Dedifferentiated amniotic fluid mesenchymal stem cell (primary cell): ENCODE data around the gene GRAMD4.

Experiments used
- DNase-seq: peaks from one replicate; pipeline ENCODE4 v3.0.0-alpha.2; 2016; ENCODE audit errors: extremely low spot score

Gene GRAMD4

GRCh38 chr22:46688949-46689348 is 68.8 kb downstream of the GRAMD4 start:
- no peak for DNase-seq

- no peak for DNase-seq
These were observed 70.0 kb downstream of the GRAMD4 start for GRCh38 chr22:46690146-46690545.

- no peak for DNase-seq
These were observed 71.4 kb downstream of the GRAMD4 start for GRCh38 chr22:46691571-46691970.

DNA sequence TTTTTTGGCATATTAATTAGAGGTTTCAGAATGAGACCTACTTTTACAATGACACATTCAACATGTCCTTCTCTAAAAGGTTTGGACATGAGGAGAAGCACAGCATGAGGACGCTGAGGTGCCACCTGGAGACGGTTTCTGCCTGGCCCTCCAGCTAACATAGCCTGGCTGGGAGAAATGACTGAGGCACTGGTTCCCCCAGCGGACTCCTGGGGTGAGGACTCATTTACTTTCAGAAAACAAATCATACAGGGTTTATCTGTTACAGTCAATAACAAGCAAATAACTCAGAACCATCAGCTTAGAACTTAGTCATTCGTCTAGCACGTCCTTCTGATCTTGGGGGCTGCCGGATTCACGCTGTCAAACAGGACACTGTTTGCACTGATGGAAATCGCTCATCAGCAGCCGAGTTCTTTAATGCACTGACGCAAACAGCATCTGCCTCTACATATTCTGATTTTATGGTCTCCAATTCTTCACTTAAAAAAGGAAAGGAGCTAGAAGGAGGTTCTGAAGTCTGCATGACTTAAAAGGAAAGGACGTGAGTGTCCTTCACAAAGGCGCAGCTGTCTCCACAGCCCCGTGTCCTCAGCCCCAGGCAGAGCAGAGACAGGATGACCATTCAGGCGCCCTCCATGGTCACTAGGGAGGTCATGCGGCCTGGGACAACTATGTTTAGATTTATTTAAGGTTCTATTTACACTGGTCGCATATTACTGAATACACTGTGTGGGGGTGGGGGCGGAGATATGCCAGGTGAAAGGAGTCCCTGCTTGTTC is 73.6 kb downstream of the GRAMD4 start:
- no peak for DNase-seq

DNA sequence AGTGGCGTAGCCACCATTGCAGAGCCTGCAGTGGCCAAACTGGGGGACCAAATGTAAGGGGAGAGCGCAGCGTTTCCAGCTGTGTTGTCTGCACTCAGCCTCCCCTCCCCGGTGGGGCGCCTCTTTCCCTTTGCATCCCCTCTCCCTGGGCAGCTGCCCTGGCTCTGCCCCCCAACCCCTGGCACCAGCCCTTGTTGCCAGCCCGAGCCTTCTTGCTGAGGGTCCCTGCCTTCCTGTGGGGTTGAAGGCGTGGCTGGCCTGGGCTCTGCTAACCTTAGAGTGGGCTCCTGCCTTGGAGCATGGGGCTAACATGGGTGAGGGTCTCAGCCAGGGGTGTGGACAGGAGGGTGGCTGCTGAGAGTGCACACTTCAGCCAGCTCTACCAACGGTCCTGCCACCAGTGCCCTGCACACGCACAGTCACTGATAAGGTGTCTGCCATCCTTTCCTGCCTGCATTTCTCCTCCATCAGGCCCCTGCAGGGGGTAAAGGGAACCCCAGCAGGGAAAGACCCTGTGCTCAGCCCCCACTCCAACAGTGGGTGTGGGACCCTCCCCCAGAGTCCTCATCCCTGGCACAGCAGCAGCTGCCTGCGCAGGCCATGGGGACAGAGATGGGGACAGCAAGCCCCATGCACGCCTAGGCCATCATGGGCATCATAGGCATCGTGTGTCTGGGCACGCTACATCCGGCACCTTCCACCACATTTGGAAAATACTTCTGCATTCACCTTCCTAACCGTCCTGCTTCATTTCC is 74.4 kb downstream of the GRAMD4 start:
- no peak for DNase-seq

DNA sequence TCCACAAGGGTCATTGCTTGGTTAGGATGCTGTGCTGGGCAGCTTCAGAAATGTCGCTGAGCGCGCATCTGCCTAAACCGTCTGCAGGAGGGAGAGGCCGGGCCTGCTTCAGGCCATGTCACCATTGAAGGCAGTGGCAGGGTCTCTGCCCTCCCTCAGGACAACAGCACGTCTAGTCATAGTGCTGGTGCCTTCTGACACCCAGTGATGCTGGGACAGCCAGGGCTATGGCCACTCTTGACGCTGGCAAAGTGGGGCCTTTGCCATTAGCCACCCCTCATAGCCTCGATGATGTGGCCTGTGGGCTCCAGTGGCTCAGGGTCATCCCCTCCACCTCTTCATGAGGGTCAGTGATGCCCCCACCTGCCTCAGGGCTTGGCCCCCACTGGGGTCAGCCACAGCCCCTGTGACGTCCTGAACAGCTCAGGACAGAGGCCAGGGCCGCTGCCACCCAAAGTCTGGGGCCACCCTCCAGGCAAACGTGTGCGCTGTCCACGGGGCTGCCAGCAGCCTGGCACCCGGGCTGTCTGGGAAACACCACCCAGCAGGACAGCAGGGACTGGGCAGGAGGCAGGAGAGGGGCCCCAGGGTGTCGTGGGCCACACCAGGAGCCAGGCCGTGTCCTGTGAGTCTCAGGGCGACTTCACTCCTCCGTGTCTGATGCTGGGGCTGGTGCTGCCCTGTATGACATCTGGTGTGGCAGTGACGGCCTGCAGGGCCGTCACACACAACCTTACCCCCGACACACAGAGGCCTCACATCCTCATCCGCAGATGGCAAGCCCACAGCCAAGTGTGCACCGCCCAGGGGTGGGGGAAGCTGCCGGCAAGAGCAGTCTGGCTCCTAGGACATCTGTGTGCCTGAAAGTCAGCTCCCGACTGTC is 75.4 kb downstream of the GRAMD4 start:
- DNase-seq: no peak

DNA sequence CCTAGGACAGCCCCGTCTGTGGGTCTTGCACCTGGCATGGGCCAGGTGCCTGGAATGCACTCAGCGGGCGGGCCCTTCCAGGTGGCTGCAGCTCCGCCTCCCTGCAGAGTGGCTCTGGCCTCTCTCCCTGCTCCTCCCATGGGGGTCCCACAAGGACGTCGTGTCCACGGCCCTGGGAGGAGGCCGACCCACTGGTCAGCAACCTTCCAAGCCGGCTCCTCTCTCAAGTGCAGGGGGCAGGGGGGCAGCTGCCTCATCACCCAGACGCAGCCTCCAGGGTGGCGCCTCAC is 76.0 kb downstream of the GRAMD4 start:
- DNase-seq: no peak

- DNase-seq: no peak
These were observed 76.4 kb downstream of the GRAMD4 start for GRCh38 chr22:46696614-46697013.

GRCh38 chr22:46697811-46698515 is 77.8 kb downstream of the GRAMD4 start:
- DNase-seq: no peak

GRCh38 chr22:46699091-46699490 is 78.9 kb downstream of the GRAMD4 start:
- no peak for DNase-seq

- no peak for DNase-seq
These were observed 81.1 kb downstream of the GRAMD4 start for GRCh38 chr22:46701262-46701661.

DNA sequence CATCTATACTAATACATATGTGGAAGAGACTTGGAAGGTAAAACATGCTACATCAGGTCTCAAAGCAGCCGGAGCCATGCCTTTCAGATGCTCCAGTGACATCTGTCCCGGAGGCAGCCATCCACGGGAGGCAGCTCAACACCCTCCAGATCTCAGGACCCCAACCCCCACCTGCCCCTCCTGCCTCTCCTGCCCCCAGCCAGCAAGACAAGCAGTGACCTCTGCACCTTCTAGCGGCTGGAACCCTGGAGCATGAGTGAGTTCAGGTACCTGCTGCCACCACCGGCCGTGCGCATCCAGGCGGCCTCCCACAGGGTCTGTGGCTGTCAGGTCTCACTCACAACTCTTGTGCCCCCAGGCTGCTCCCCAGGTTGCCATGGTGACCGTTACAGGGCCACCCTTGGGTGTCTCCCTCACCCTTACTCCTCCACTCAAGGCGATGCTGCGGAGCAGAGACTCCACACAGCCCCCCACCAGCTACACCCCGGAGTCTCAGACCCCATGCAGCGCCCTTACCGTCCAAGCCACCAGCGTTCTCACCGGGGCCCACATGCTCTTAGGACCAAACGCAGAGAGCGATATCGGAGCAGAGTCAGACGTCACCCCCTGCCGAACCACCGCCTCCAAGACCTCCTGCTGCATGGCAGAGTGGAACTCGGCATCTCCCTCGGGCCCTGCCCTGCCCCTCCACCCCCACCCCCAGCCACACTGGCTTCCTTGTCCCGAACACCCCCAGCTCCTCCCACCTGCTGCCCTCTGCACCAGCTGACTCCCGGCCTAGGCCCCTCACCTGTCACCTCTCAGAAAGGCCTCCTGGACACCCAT is 83.2 kb downstream of the GRAMD4 start:
- no peak for DNase-seq

DNA sequence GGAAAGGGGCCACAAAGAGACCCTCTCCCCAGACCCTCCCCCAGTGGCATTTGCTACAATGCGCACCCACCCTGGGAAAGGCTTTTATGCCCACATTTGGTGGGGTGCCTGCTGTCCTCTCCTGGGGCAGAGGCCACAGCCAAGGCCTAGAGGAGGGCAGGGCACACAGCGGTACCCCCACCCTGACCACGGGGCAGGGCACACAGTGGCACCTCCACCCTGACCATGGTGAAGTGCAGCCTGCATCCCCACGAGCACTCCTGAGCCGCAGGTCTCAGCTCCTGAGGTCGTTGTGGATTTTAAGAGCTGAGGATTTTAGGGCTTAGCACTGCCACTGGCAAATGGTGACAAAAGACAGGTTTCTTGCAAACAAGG is 83.8 kb downstream of the GRAMD4 start:
- no peak for DNase-seq

- no peak for DNase-seq
These were observed 85.9 kb downstream of the GRAMD4 start for GRCh38 chr22:46706060-46706459.

- DNase-seq: no peak
These were observed 87.1 kb downstream of the GRAMD4 start for GRCh38 chr22:46707305-46707704.

DNA sequence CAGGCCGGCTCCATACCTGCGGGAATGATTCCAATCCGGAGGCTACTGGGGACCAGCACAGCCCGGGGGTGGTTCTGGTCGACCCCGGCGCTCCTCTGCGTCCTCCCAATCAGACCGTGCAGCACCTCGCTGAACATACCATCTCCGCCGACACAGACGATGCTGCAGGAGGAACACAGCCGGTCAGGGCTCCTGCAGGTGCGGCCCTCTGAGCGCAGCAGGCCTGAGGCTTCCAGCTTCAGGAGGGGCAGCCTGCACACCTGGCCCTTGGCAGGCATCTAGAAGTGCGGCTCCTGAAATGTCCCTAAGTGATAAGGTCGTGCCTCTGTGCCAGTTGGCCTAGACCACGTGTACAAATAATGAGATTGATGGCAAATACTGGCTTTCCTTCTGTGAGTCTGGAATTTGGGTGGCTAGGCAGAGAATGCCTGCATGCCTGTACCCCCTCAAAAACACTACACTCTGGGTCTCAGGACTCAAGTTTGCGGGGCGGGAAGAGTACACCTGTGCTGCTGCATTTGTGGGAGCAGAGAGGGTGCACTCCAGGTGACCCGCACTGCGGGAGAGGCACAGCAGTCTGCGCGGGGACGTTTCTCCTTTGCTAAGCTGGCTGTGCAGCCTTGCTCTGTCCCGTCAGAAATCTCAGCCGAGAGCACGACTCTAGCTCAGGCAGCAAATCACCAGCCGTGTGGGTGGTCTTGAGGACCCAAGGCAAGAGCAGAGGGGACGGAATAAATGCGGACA is 87.8 kb downstream of the GRAMD4 start:
- no peak for DNase-seq

- DNase-seq: no peak
These were observed 88.7 kb downstream of the GRAMD4 start for GRCh38 chr22:46708766-46709330.

DNA sequence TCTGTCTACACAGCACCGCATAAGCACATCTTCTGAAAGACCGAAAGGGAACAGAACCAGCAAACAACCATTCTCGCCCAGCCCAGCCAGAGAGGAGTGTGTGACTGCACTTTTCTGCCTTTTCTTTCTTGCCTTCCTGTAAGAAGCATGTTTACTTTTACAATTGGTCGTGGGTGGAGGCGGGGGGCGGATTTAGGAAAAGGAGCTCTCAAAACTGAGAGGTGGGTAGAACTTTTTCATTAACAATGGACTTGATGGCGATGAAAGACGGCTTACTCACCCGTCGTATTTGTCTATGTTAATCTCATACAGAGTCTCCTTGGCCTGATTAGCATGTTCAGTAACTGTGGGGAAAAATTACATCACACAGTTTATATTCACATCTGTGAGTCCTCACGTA is 90.6 kb downstream of the GRAMD4 start:
- DNase-seq: no peak

DNA sequence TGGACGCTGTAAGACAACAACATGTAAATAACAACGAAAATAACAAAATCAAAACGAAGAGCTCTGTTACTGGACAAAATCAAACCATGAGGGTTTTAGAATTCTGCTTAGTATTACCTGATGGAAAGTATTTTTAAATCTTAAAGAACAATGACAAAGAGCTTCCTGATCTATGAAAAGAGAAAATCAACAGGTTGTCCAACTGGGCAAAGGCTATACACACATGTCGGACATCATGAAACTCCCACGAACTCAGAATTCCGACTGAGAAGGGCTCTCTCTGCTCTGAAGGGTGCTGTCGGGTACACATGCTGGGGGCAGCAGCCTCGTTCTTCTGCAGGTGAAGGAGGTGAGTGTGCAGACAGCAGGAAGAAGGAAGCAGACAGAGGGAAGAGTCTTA is 92.1 kb downstream of the GRAMD4 start:
- DNase-seq: no peak

DNA sequence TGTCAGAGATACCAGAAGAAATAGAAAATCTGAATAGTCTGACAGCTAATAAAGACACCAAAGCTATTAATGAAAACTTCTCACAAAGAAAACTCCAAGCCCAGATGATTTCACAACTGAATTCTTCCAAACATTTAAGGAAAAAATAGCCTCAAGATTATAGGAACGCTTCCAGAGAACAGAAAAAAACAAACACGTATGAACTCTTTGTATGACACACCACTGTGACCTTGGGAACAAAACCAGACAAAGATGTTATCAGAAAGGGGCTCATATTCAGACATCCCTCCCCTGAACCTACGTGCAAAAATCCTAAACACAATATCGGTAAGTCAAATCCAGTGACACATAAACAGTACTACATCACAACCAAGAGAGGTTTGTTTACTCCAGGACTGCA is 94.4 kb downstream of the GRAMD4 start:
- no peak for DNase-seq
